Spleen (tissue), 11 donors: ENCODE data around the gene AURKAIP1. TPM values are rescaled to one million over a fixed set of nuclear protein-coding genes. Genes with fewer than 3 reads are reported as not detected.

Source experiments
- DNase-seq: peaks from one replicate; pipeline ENCODE4 v3.0.0-alpha.2; 2020
- H3K27ac ChIP-seq, 8 donors: fragments of 200-600 bp; sonication (generic) in 7 of 8; 1 replicate in 4 of 8; 2 replicates in 4 of 8; pipeline versions ENCODE4 v1.5.0 to v1.8.0; 2016 to 2021; ENCODE audit warnings: inconsistent platforms in 4 of 8, mild to moderate bottlenecking in 4 of 8, moderate library complexity in 1 of 8
- H3K27me3 ChIP-seq, 7 donors: fragments of 200-600 bp; sonication (generic) in 6 of 7; replicated peaks in 1 of 7; 1 replicate in 4 of 7; 2 replicates in 3 of 7; pipeline versions ENCODE4 v1.5.0 to v1.8.0; 2016 to 2021; ENCODE audit warnings: inconsistent platforms in 3 of 7, mild to moderate bottlenecking in 1 of 7
- H3K36me3 ChIP-seq, 6 donors: fragments of 200-600 bp; sonication (generic) in 5 of 6; 1 replicate in 4 of 6; 2 replicates in 2 of 6; pipeline versions ENCODE4 v1.5.0 to v1.8.0; 2016 to 2021; ENCODE audit warnings: inconsistent platforms in 2 of 6
- H3K4me1 ChIP-seq, 6 donors: fragments of 200-600 bp; sonication (generic) in 5 of 6; 1 replicate in 3 of 6; 2 replicates in 3 of 6; pipeline versions ENCODE4 v1.5.0 to v1.8.0; 2016 to 2021; ENCODE audit warnings: inconsistent platforms in 3 of 6
- H3K4me3 ChIP-seq, 8 donors: fragments of 200-600 bp; sonication (generic) in 7 of 8; 1 replicate in 4 of 8; 2 replicates in 4 of 8; pipeline versions ENCODE4 v1.5.0 to v1.8.0; 2016 to 2021; ENCODE audit warnings: inconsistent platforms in 4 of 8, mild to moderate bottlenecking in 4 of 8, moderate library complexity in 2 of 8
- H3K9me3 ChIP-seq, 8 donors: fragments of 200-600 bp; sonication (generic) in 7 of 8; 1 replicate in 4 of 8; 2 replicates in 4 of 8; pipeline versions ENCODE4 v1.5.0 to v1.8.0; 2016 to 2021; ENCODE audit warnings: inconsistent platforms in 4 of 8
- CTCF ChIP-seq, 11 experiments: fragments of 200-600 bp in 7 of 11; fragments of 450-650 bp in 4 of 11; sonication (generic) in 4 of 11; IDR thresholded peaks in 8 of 11; conservative IDR thresholded peaks in 3 of 11; 1 replicate in 7 of 11; 2 replicates in 4 of 11; pipeline versions ENCODE4 v1.4.0 to v1.8.0; 2016 to 2021; ENCODE audit warnings: antibody characterized with exemption in 11 of 11, inconsistent platforms in 4 of 11, mild to moderate bottlenecking in 1 of 11
- POLR2A ChIP-seq, 3 donors: fragments of 450-650 bp; IDR thresholded peaks; one replicate each; pipeline ENCODE4 v1.5.1; 2017; ENCODE audit warnings: antibody characterized with exemption in 3 of 3, mild to moderate bottlenecking in 1 of 3
- POLR2AphosphoS5 ChIP-seq, 3 donors: sonication (generic); formaldehyde crosslinking; IDR thresholded peaks; one replicate each; pipeline ENCODE4 v1.5.1; 2017; ENCODE audit warnings: antibody characterized with exemption in 3 of 3
- WGBS, 5 donors: extraction: QIAGEN DNeasy Blood & Tissue Kit in 3 of 5; methylation state at CpG; one replicate each; pipeline versions ENCODE4 v1.1.5 to v1.1.7; 2013 to 2018; 5-methylcytosine and 5-hydroxymethylcytosine counted together
- intact Hi-C: fragments of 100-400 bp; cut with DNase I; formaldehyde crosslinking; loops from one replicate; pipeline ENCODE4 v1.15.0; 2023; ENCODE audit warnings: low total_unique reads
- polyA plus RNA-seq, 3 donors: library from polyadenylated mRNA; stranded (reverse); fragments of 200-250 nt; gene quantifications; one replicate each; pipeline ENCODE4 v1.2.1, GENCODE V29; 2013
- total RNA-seq, 7 donors: library from RNA; depleted of rRNA in 3 of 7; stranded (reverse); fragments of >200 nt in 3 of 7; fragmentation: NEBNext Ultra II Directional in 4 of 7; extraction: Animal tissue kit (Norgen Biotek cat#: 25700) in 4 of 7; gene quantifications; one replicate each; pipeline versions ENCODE4 v1.1.0 to v1.2.1, GENCODE V29; 2016 to 2021
- donor health status: healthy with polysubstance abuse.
- donor health status: DM: no; HTN: no; CAD: no; lungs with moderate emphysema.
- donor health status: DM: no; HTN: no; CAD: no.
- donor health status: Bipolar disorder and iron deficiency.
- donor health status: healthy.
- donor health status: DM: no; HTN: no; CAD: no.
- donor health status: DM: yes; HTN: yes; CAD: no.

The AURKAIP1 gene
- total and polyA plus RNA-seq, 10 donors = 61.3 to 174 (median 80.0) TPM

- Histone ChIP-seq H3K9me3 (no peaks in the 10 kb centered on the region), H3K4me1 (peaks cover 19 to 61% (median 46%) of the 10 kb centered on the region in 6 donors), H3K27me3 (peaks cover 0 to 16% (median 5%) of the 10 kb centered on the region in 7 donors), H3K36me3 (peaks cover 0 to 3% (median 0%) of the 10 kb centered on the region in 6 donors), H3K4me3 (peak overlapping the region; percentile 58 to 91 (median 68)), H3K27ac (peak overlapping the region; percentile 2 to 93 (median 74))
- no peak for DNase-seq
- TF ChIP-seq CTCF (IDR thresholded peaks at IDR 0.05 in 8 of 11, conservative IDR thresholded peaks at IDR 0.05 in 3 of 11) = no peak
- no peak for TF ChIP-seq POLR2A (IDR thresholded peaks at IDR 0.05)
- no peak for TF ChIP-seq POLR2AphosphoS5 (IDR thresholded peaks at IDR 0.05)
- WGBS, 5 donors = 45 to 61% (median 53%) methylated on average over 14 to 26 of the region's 26 CpGs
- intact Hi-C loops = no loop called here
Observed at GRCh38 chr1:1347663-1348419, 27.2 kb downstream of the AURKAIP1 start.

GRCh38 chr1:1347026-1347595, 27.9 kb downstream of the AURKAIP1 start:
- peak overlapping the region in 5 of 8 donors; percentile 58 to 91 (median 68) for H3K4me3 ChIP-seq
- H3K36me3 ChIP-seq = peaks cover 0 to 4% (median 0%) of the 10 kb centered on the region in 6 donors
- H3K4me1 ChIP-seq = peaks cover 19 to 54% (median 39%) of the 10 kb centered on the region in 6 donors
- no peaks in the 10 kb centered on the region for H3K9me3 ChIP-seq
- no peak for TF ChIP-seq POLR2A (IDR thresholded peaks at IDR 0.05)
- no peak for TF ChIP-seq CTCF (IDR thresholded peaks at IDR 0.05 in 8 of 11, conservative IDR thresholded peaks at IDR 0.05 in 3 of 11)
- no peak for TF ChIP-seq POLR2AphosphoS5 (IDR thresholded peaks at IDR 0.05)
- intact Hi-C loops = no loop called here
- H3K27ac ChIP-seq = peak overlapping the region in 5 of 8 donors; percentile 69 to 93 (median 84)
- H3K27me3 ChIP-seq = peaks cover 0 to 9% (median 0%) of the 10 kb centered on the region in 7 donors
- no peak for DNase-seq
- 88 to 98% (median 91%) methylated on average over 8 to 10 of the region's 10 CpGs for WGBS, 5 donors

DNA sequence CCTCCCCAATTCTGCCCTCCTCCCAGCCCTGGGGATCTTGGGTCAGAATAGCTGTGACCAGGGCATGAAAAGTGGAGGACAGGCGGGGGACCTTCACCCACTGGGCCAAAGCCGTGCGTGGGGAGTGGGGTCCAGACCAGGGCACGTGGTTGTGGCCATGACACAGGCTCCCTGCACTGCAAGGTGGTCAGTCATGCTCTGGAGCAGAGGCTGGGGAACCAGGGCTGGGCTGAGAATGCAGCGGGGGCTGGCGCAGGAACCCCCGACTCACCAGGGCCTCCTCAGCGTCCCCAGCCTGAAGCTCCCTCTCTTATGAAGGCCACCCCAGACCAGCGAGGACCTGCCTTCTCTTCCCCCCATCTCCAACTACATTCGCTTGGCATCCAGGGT, 28.5 kb downstream of the AURKAIP1 start:
- H3K4me1 ChIP-seq = peaks cover 15 to 47% (median 33%) of the 10 kb centered on the region in 6 donors
- peaks cover 0 to 2% (median 0%) of the 10 kb centered on the region in 7 donors for H3K27me3 ChIP-seq
- no peak for DNase-seq
- H3K27ac ChIP-seq = no peak overlapping the region
- TF ChIP-seq POLR2A (IDR thresholded peaks at IDR 0.05) (no peak), CTCF (IDR thresholded peaks at IDR 0.05 in 8 of 11, conservative IDR thresholded peaks at IDR 0.05 in 3 of 11) (no peak), POLR2AphosphoS5 (IDR thresholded peaks at IDR 0.05) (no peak)
- WGBS, 5 donors = 91 to 97% (median 96%) methylated on average over 10 of the region's 10 CpGs
- H3K9me3 ChIP-seq = no peaks in the 10 kb centered on the region
- H3K36me3 ChIP-seq = peaks cover 0 to 10% (median 0%) of the 10 kb centered on the region in 6 donors
- intact Hi-C loops = no loop called here
- H3K4me3 ChIP-seq = peak overlapping the region in 1 of 8 donors; percentile 91
